Measurements from ENCODE around the gene GPHN. TPM values are rescaled to one million over a fixed set of nuclear protein-coding genes. Genes with fewer than 3 reads are reported as not detected.

Gene GPHN
- total and polyA plus RNA-seq, 2 of the 4 experiments (the other 2 are of a cell fraction), result 8.0 to 8.1 TPM

- H2AK9ac ChIP-seq (replicated peaks; ENCODE audit: low read depth, low read length, poor library complexity), result no peak overlapping the region
- TF ChIP-seq CEBPB (IDR thresholded peaks at IDR 0.05; ENCODE audit: low read depth, low read length) (no peak), USF2 (IDR thresholded peaks at IDR 0.05; ENCODE audit: low read depth, low read length) (no peak), POLR2A (IDR thresholded peaks at IDR 0.05; ENCODE audit: low read depth, low read length) (no peak), ELK1 (IDR thresholded peaks at IDR 0.05; ENCODE audit: borderline replicate concordance, low read depth, low read length) (no peak), CHD1 (IDR thresholded peaks at IDR 0.05; ENCODE audit: low read depth, low read length) (no peak), SMC3 (IDR thresholded peaks at IDR 0.05; ENCODE audit: low read depth, low read length) (no peak), BHLHE40 (IDR thresholded peaks at IDR 0.05; ENCODE audit: low read depth, low read length) (no peak), CTCF (conservative IDR thresholded peaks at IDR 0.05; ENCODE audit: low read depth, low read length) (no peak), RCOR1 (IDR thresholded peaks at IDR 0.05; ENCODE audit: insufficient replicate concordance, low read length) (no peak), FOS (IDR thresholded peaks at IDR 0.05; ENCODE audit: low read depth, low read length) (no peak), RAD21 (IDR thresholded peaks at IDR 0.05; ENCODE audit: low read length) (no peak), MAFK (IDR thresholded peaks at IDR 0.05; ENCODE audit: low read depth, low read length) (no peak), RFX5 (IDR thresholded peaks at IDR 0.05; ENCODE audit: low read depth, low read length) (no peak), MAZ (IDR thresholded peaks at IDR 0.05; ENCODE audit: borderline replicate concordance, low read depth, low read length) (no peak), NFE2L2 (IDR thresholded peaks at IDR 0.05; ENCODE audit: low read depth, low read length) (no peak), MXI1 (IDR thresholded peaks at IDR 0.05; ENCODE audit: borderline replicate concordance, low read depth, low read length) (no peak)
- no TSS peak for BruUV-seq (replicated peaks)
- H2BK15ac ChIP-seq (ENCODE audit: low read depth, low read length), result no peak overlapping the region
- H4K20me1 ChIP-seq (ENCODE audit: insufficient read depth, low read length), result no peaks in the 10 kb centered on the region
- no peaks in the 10 kb centered on the region for H3K9me3 ChIP-seq (ENCODE audit: control insufficient read depth, insufficient read depth, low read length)
- no peak overlapping the region for H3K56ac ChIP-seq (ENCODE audit: extremely low read depth, insufficient read depth, low read length)
- no peaks in the 10 kb centered on the region for H3K36me3 ChIP-seq (ENCODE audit: control insufficient read depth, insufficient read depth, low read length)
- H2BK5ac ChIP-seq (ENCODE audit: low read depth, low read length, poor library complexity, severe bottlenecking), result no peak overlapping the region
- H3K9me1 ChIP-seq (ENCODE audit: insufficient read depth, low read length), result no peaks in the 10 kb centered on the region
- in situ Hi-C loops (cut with MboI; ENCODE audit: low sequenced_read_pairs), result no loop called here
- no peak overlapping the region for H3K18ac ChIP-seq (ENCODE audit: low read depth, low read length)
- H4K5ac ChIP-seq (ENCODE audit: low read depth, low read length), result no peak overlapping the region
- no peak overlapping the region for H2AFZ ChIP-seq (replicated peaks; ENCODE audit: low read length, poor library complexity)
- H2BK120ac ChIP-seq (ENCODE audit: low read depth, low read length), result no peak overlapping the region
- no CpG with 5 or more reads among the region's 1 CpG for WGBS, 2 experiments (ENCODE audit: extremely low coverage in 2 of 2, insufficient read length in 1 of 2)
- intact Hi-C loops (cut with micrococcal nuclease), result no loop called here
- no peak overlapping the region for H3K9ac ChIP-seq (ENCODE audit: low read depth, low read length)
- no peak overlapping the region for H2AK5ac ChIP-seq (ENCODE audit: low read depth, low read length)
- H2BK20ac ChIP-seq (ENCODE audit: low read depth, low read length), result no peak overlapping the region
- H3K79me1 ChIP-seq (ENCODE audit: low read depth in 1 of 2, low read length in 2 of 2), result no peaks in the 10 kb centered on the region
- peak; percentile 16 for DNase-seq
- no peaks in the 10 kb centered on the region for H3K4me1 ChIP-seq (ENCODE audit: control insufficient read depth, insufficient read depth, low read length)
- no peak overlapping the region for H3K27ac ChIP-seq (ENCODE audit: insufficient read depth, low read length)
- H3K23ac ChIP-seq (ENCODE audit: low read depth, low read length), result no peak overlapping the region
- dilution Hi-C loops (cut with HindIII; ENCODE audit: low sequenced_read_pairs, unreplicated experiment), result no loop called here
- ChIA-PET POLR2A (ENCODE audit: unreplicated experiment) (interaction anchor here (0.5 kb wide), 1 partner anchor 251 kb away, joined by 3 read pairs; no protein-coding TSS in a partner anchor), CTCF (no interaction called here)
- no peak overlapping the region for H3K4me2 ChIP-seq (ENCODE audit: low read depth, low read length)
- ATAC-seq (ENCODE audit: low read depth), result peak; percentile 35
- no peak overlapping the region for H4K8ac ChIP-seq (ENCODE audit: low read depth in 2 of 2, low read length in 2 of 2)
- H3K14ac ChIP-seq (replicated peaks; ENCODE audit: low read depth, low read length), result no peak overlapping the region
- no peak overlapping the region for H4K91ac ChIP-seq (ENCODE audit: insufficient read depth, low read depth, low read length)
- H3K4ac ChIP-seq (ENCODE audit: low read depth, low read length), result no peak overlapping the region
- no peak overlapping the region for H3K4me3 ChIP-seq (ENCODE audit: insufficient read depth, low read depth, low read length)
- H3K27me3 ChIP-seq (ENCODE audit: control insufficient read depth, insufficient read depth, low read length), result no peaks in the 10 kb centered on the region
Measured at GRCh38 chr14:67068251-67068650, 560.3 kb downstream of the GPHN start.
